ENCODE data around the gene MCFD2. TPM values are rescaled to one million over a fixed set of nuclear protein-coding genes. Genes with fewer than 3 reads are reported as not detected.

Gene MCFD2
- total and polyA plus RNA-seq, 4 donors, result 50.1 to 165 (median 87.5) TPM

GRCh38 chr2:46942891-46943626 lies 27.5 kb upstream of the MCFD2 start:
- no peaks in the 10 kb centered on the region for H3K27me3 ChIP-seq (ENCODE audit: control insufficient read depth in 1 of 2, insufficient read depth in 2 of 2, low read length in 1 of 2)
- DNase-seq (no peak), ATAC-seq (ENCODE audit: low FRiP score) (no peak)
- H3K27ac ChIP-seq (ENCODE audit: low read depth in 1 of 2, low read length in 2 of 2), result peak overlapping the region in 1 of 2 donors; percentile 68
- no peak overlapping the region for H3K4me3 ChIP-seq (ENCODE audit: low read length in 2 of 2)
- peaks cover 0 to 3% of the 10 kb centered on the region in 2 donors for H3K4me1 ChIP-seq (ENCODE audit: control insufficient read depth in 1 of 2, insufficient read depth in 2 of 2, low read length in 2 of 2)
- 75 to 79% methylated on average over 10 of the region's 10 CpGs for WGBS, 2 donors
- no peaks in the 10 kb centered on the region for H3K36me3 ChIP-seq (ENCODE audit: control insufficient read depth in 1 of 2, insufficient read depth in 2 of 2, low read length in 1 of 2)
- H3K9me3 ChIP-seq (ENCODE audit: control insufficient read depth, low read length), result no peaks in the 10 kb centered on the region
- intact Hi-C loops (cut with DNase I), result no loop called here

DNA sequence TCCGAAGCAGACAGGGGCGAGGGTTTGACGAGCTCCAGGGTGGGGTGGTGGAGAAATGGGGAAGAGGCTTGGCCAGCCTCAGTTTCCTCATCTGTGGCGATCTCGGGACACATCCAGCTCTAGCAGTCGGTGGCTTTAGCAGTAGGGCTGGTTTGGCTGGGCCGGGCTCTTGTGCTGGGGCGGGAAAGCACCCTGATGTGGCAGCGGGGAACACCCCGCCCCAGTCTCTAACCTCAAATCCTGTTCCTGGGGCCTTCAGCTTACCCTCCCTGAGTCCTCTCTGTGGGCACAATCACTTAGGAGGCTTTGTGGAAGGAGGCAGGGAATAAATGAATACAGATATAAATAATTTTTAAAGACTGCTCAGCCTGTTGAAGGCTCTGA lies 26.5 kb upstream of the MCFD2 start:
- 0% methylated on average over 10 of the region's 10 CpGs for WGBS, 2 donors
- Histone ChIP-seq H3K27ac (ENCODE audit: low read depth in 1 of 2, low read length in 2 of 2) (peak overlapping the region in 1 of 2 donors; percentile 92), H3K4me3 (ENCODE audit: low read length in 2 of 2) (peak overlapping the region; percentile 75 to 96), H3K9me3 (ENCODE audit: control insufficient read depth, low read length) (no peaks in the 10 kb centered on the region), H3K36me3 (ENCODE audit: control insufficient read depth in 1 of 2, insufficient read depth in 2 of 2, low read length in 1 of 2) (no peaks in the 10 kb centered on the region), H3K27me3 (ENCODE audit: control insufficient read depth in 1 of 2, insufficient read depth in 2 of 2, low read length in 1 of 2) (no peaks in the 10 kb centered on the region), H3K4me1 (ENCODE audit: control insufficient read depth in 1 of 2, insufficient read depth in 2 of 2, low read length in 2 of 2) (peaks cover 0 to 3% of the 10 kb centered on the region in 2 donors)
- DNase-seq, result peak in 1 of 2 donors; percentile 78
- no peak for ATAC-seq (ENCODE audit: low FRiP score)
- intact Hi-C loops (cut with DNase I), result no loop called here

DNA sequence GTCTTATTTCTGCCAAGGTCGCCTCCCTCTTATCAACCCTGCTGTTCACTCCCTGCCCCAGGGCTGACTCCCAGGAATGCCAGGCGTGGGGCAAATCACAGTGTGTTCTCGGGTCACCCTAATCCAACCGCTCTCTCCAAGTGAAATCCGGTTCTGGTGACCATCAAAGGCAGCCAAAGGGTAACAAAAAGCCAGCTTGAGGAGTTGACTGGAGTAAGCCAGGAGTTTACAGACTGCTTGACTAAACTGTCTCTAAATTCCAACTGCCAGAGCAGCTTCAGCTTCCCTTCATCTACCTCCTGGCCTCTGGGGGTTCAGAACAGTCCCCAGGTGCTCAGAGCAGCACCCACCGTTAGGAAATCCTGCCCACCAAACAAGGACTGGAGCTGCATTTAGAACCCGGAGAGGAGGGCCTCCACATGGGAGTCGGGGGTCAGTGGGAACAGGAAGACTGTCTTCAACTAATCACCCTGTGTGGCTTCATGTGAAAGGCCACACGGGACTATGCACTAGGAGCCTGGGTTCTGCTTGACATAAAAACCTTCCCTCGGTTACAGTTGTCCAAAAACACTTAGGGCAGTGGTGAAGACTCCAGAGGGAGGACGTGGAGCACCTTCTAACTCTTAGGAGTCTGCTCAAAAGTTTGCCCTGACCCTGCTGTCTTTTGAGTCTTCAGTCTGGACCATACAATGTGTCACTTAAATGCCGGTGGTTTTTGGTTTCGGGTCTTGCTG lies 24.2 kb upstream of the MCFD2 start:
- H3K4me3 ChIP-seq (ENCODE audit: low read length in 2 of 2), result no peak overlapping the region

GRCh38 chr2:46937471-46937901 lies 21.9 kb upstream of the MCFD2 start:
- intact Hi-C loops (cut with DNase I), result no loop called here
- Histone ChIP-seq H3K9me3 (ENCODE audit: control insufficient read depth, low read length) (no peaks in the 10 kb centered on the region), H3K27ac (ENCODE audit: low read depth in 1 of 2, low read length in 2 of 2) (no peak overlapping the region), H3K4me3 (ENCODE audit: low read length in 2 of 2) (no peak overlapping the region), H3K4me1 (ENCODE audit: control insufficient read depth in 1 of 2, insufficient read depth in 2 of 2, low read length in 2 of 2) (no peaks in the 10 kb centered on the region), H3K36me3 (ENCODE audit: control insufficient read depth in 1 of 2, insufficient read depth in 2 of 2, low read length in 1 of 2) (no peaks in the 10 kb centered on the region), H3K27me3 (ENCODE audit: control insufficient read depth in 1 of 2, insufficient read depth in 2 of 2, low read length in 1 of 2) (no peaks in the 10 kb centered on the region)
- no peak for DNase-seq
- WGBS, 2 donors, result 63 to 81% methylated on average over 4 of the region's 4 CpGs
- ATAC-seq (ENCODE audit: low FRiP score), result no peak

More for the DNA sequence above, 24.2 kb upstream of the MCFD2 start:
- intact Hi-C loops (cut with DNase I), result no loop called here
- DNase-seq (no peak), ATAC-seq (ENCODE audit: low FRiP score) (no peak)
- H3K9me3 ChIP-seq (ENCODE audit: control insufficient read depth, low read length), result no peaks in the 10 kb centered on the region
- peaks cover 0 to 3% of the 10 kb centered on the region in 2 donors for H3K4me1 ChIP-seq (ENCODE audit: control insufficient read depth in 1 of 2, insufficient read depth in 2 of 2, low read length in 2 of 2)
- 50% methylated on average over 13 of the region's 13 CpGs for WGBS, 2 donors
- peak overlapping the region; percentile 51 to 94 for H3K27ac ChIP-seq (ENCODE audit: low read depth in 1 of 2, low read length in 2 of 2)
- no peaks in the 10 kb centered on the region for H3K27me3 ChIP-seq (ENCODE audit: control insufficient read depth in 1 of 2, insufficient read depth in 2 of 2, low read length in 1 of 2)
- H3K36me3 ChIP-seq (ENCODE audit: control insufficient read depth in 1 of 2, insufficient read depth in 2 of 2, low read length in 1 of 2), result no peaks in the 10 kb centered on the region

DNA sequence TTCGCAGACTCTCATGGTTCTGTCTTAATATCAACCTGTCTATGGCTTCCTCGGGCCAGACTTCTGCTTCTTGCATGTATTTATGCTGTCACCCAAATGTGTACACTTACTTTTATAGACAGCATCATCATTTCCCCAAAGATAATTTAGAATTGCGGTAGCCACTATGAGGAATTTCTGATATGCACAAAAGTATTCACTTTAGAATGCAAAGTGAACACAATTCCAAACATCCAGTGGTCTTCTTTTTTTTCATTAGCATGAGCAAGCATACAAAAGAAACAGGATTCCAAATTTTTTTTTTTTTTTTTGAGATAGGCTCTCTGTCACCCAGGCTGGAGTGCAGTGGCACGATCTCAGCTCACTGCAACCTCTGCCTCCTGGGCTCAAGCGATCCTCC lies 21.0 kb upstream of the MCFD2 start:
- 95% methylated on average over 5 of the region's 5 CpGs for WGBS, 2 donors

GRCh38 chr2:46935071-46935470 lies 19.5 kb upstream of the MCFD2 start:
- no peak overlapping the region for H3K4me3 ChIP-seq (ENCODE audit: low read length in 2 of 2)
- WGBS, 2 donors, result 96 to 98% methylated on average over 5 of the region's 5 CpGs
- no peaks in the 10 kb centered on the region for H3K4me1 ChIP-seq (ENCODE audit: control insufficient read depth in 1 of 2, insufficient read depth in 2 of 2, low read length in 2 of 2)
- ATAC-seq (ENCODE audit: low FRiP score) (no peak), DNase-seq (no peak)
- no peaks in the 10 kb centered on the region for H3K9me3 ChIP-seq (ENCODE audit: control insufficient read depth, low read length)
- no peaks in the 10 kb centered on the region for H3K36me3 ChIP-seq (ENCODE audit: control insufficient read depth in 1 of 2, insufficient read depth in 2 of 2, low read length in 1 of 2)
- no peak overlapping the region for H3K27ac ChIP-seq (ENCODE audit: low read depth in 1 of 2, low read length in 2 of 2)
- intact Hi-C loops (cut with DNase I), result no loop called here
- no peaks in the 10 kb centered on the region for H3K27me3 ChIP-seq (ENCODE audit: control insufficient read depth in 1 of 2, insufficient read depth in 2 of 2, low read length in 1 of 2)

More for the DNA sequence above, 21.0 kb upstream of the MCFD2 start:
- Histone ChIP-seq H3K4me1 (ENCODE audit: control insufficient read depth in 1 of 2, insufficient read depth in 2 of 2, low read length in 2 of 2) (no peaks in the 10 kb centered on the region), H3K4me3 (ENCODE audit: low read length in 2 of 2) (no peak overlapping the region), H3K27me3 (ENCODE audit: control insufficient read depth in 1 of 2, insufficient read depth in 2 of 2, low read length in 1 of 2) (no peaks in the 10 kb centered on the region), H3K36me3 (ENCODE audit: control insufficient read depth in 1 of 2, insufficient read depth in 2 of 2, low read length in 1 of 2) (no peaks in the 10 kb centered on the region), H3K9me3 (ENCODE audit: control insufficient read depth, low read length) (no peaks in the 10 kb centered on the region), H3K27ac (ENCODE audit: low read depth in 1 of 2, low read length in 2 of 2) (no peak overlapping the region)
- intact Hi-C loops (cut with DNase I), result no loop called here
- DNase-seq (no peak), ATAC-seq (ENCODE audit: low FRiP score) (no peak)

GRCh38 chr2:46929612-46930011 lies 14.0 kb upstream of the MCFD2 start:
- Histone ChIP-seq H3K4me1 (ENCODE audit: control insufficient read depth in 1 of 2, insufficient read depth in 2 of 2, low read length in 2 of 2) (no peaks in the 10 kb centered on the region), H3K9me3 (ENCODE audit: control insufficient read depth, low read length) (no peaks in the 10 kb centered on the region), H3K36me3 (ENCODE audit: control insufficient read depth in 1 of 2, insufficient read depth in 2 of 2, low read length in 1 of 2) (no peaks in the 10 kb centered on the region), H3K27ac (ENCODE audit: low read depth in 1 of 2, low read length in 2 of 2) (no peak overlapping the region), H3K4me3 (ENCODE audit: low read length in 2 of 2) (no peak overlapping the region), H3K27me3 (ENCODE audit: control insufficient read depth in 1 of 2, insufficient read depth in 2 of 2, low read length in 1 of 2) (no peaks in the 10 kb centered on the region)
- intact Hi-C loops (cut with DNase I), result loop anchor here in 1 of 2 donors (5.0 kb wide), 1 partner anchor 393 kb away; no protein-coding TSS in a partner anchor
- ATAC-seq (ENCODE audit: low FRiP score) (no peak), DNase-seq (no peak)
- WGBS, 2 donors, result 95 to 98% methylated on average over 1 of the region's 1 CpG

GRCh38 chr2:46926863-46927262 lies 11.3 kb upstream of the MCFD2 start:
- Histone ChIP-seq H3K27ac (ENCODE audit: low read depth in 1 of 2, low read length in 2 of 2) (no peak overlapping the region), H3K4me3 (ENCODE audit: low read length in 2 of 2) (no peak overlapping the region), H3K9me3 (ENCODE audit: control insufficient read depth, low read length) (no peaks in the 10 kb centered on the region), H3K27me3 (ENCODE audit: control insufficient read depth in 1 of 2, insufficient read depth in 2 of 2, low read length in 1 of 2) (no peaks in the 10 kb centered on the region), H3K4me1 (ENCODE audit: control insufficient read depth in 1 of 2, insufficient read depth in 2 of 2, low read length in 2 of 2) (no peaks in the 10 kb centered on the region), H3K36me3 (ENCODE audit: control insufficient read depth in 1 of 2, insufficient read depth in 2 of 2, low read length in 1 of 2) (no peaks in the 10 kb centered on the region)
- intact Hi-C loops (cut with DNase I), result loop anchor here in 1 of 2 donors (5.0 kb wide), 1 partner anchor 395 kb away; no protein-coding TSS in a partner anchor
- WGBS, 2 donors, result 90 to 99% methylated on average over 2 of the region's 2 CpGs
- DNase-seq (no peak), ATAC-seq (ENCODE audit: low FRiP score) (no peak)

Measured in aorta (tissue), 5 donors.